Colonic mucosa (tissue), 4 donors: ENCODE data around the gene KIAA0825. TPM values are rescaled to one million over a fixed set of nuclear protein-coding genes. Genes with fewer than 3 reads are reported as not detected.

Source experiments
- DNase-seq: peaks from one replicate; pipeline ENCODE4 v3.0.0-alpha.2; 2020
- H3K27ac ChIP-seq: fragments of 200-600 bp; one replicate; pipeline ENCODE4 v1.8.0; 2021
- H3K27me3 ChIP-seq: fragments of 200-600 bp; one replicate; pipeline ENCODE4 v1.8.0; 2021
- H3K36me3 ChIP-seq: fragments of 200-600 bp; one replicate; pipeline ENCODE4 v1.8.0; 2021
- H3K4me1 ChIP-seq: fragments of 200-600 bp; one replicate; pipeline ENCODE4 v1.8.0; 2021; ENCODE audit warnings: mild to moderate bottlenecking
- H3K4me3 ChIP-seq: fragments of 200-600 bp; one replicate; pipeline ENCODE4 v1.8.0; 2021
- H3K9ac ChIP-seq, 2 donors: one replicate each; pipeline ENCODE4 v1.7.0; 2013; ENCODE audit warnings: control low read depth in 2 of 2, low read depth in 2 of 2, low read length in 2 of 2
- H3K9me3 ChIP-seq: fragments of 200-600 bp; one replicate; pipeline ENCODE4 v1.8.0; 2021
- CTCF ChIP-seq: fragments of 200-600 bp; IDR thresholded peaks from one replicate; pipeline ENCODE4 v1.8.0; 2022; ENCODE audit warnings: antibody characterized with exemption, mild to moderate bottlenecking
- intact Hi-C: fragments of 100-400 bp; cut with DNase I; formaldehyde crosslinking; loops from one replicate; pipeline ENCODE4 v1.14.1; 2022
- total RNA-seq, 2 donors: library from RNA; stranded (reverse); fragmentation: NEBNext Ultra II Directional in 1 of 2; extraction: Animal tissue kit (Norgen Biotek cat#: 25700) in 1 of 2; gene quantifications; one replicate each; pipeline ENCODE4 v1.2.1, GENCODE V29; 2021
- donor health status: healthy.
- donor health status: DM: no; HTN: no; CAD: no.
- donor health status: DM: no; HTN: no; CAD: no.

The KIAA0825 gene
- total RNA-seq, 2 donors from 2014 or later, result 1.1 to 1.5 TPM

DNA sequence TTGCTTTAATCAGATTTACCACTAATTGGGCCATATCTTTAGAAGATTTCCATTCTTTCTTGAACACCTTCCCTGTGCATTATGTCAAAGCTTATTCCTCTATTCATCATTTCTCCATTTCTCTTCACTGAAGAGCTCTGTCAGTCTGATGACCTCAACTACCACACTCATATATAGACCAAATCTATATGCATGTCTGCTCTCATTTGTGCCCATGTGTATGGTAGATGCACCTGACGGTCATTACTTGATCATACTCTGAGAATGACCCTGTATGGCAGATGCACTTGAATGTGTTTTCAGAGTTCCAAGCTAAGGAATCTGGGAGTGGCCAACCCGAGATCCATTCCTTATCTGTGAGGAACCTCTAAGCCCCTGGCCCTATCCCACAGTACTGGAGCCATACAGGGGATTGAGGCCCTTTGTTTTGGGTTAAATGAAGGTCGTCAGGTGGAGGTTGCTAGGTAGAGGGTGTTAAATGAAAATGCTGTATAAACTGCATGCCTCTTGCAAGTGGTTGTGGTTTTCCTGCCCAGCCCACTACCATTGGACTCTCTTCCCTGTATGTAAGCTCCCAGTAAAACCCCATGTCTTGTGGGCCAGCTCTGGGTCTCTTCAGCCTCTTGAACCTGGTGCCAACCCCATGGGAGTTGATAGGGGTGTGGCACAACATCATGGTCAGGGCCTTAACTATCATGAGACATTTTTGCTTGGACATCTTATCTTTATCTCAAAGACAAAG is 229.5 kb downstream of the KIAA0825 start:
- Histone ChIP-seq H3K9me3 (no peaks in the 10 kb centered on the region), H3K9ac (no peak overlapping the region), H3K27me3 (no peaks in the 10 kb centered on the region), H3K27ac (no peak overlapping the region), H3K4me3 (no peak overlapping the region), H3K36me3 (no peaks in the 10 kb centered on the region), H3K4me1 (no peaks in the 10 kb centered on the region)
- no peak for TF ChIP-seq CTCF
- DNase-seq, result no peak
- intact Hi-C loops, result no loop called here

- H3K4me3 ChIP-seq, result no peak overlapping the region
- no peak for DNase-seq
- no peaks in the 10 kb centered on the region for H3K27me3 ChIP-seq
- no peaks in the 10 kb centered on the region for H3K4me1 ChIP-seq
- H3K9me3 ChIP-seq, result no peaks in the 10 kb centered on the region
- intact Hi-C loops, result no loop called here
- TF ChIP-seq CTCF, result no peak
- H3K27ac ChIP-seq, result no peak overlapping the region
- no peaks in the 10 kb centered on the region for H3K36me3 ChIP-seq
- no peak overlapping the region for H3K9ac ChIP-seq
These were observed 232.6 kb downstream of the KIAA0825 start for GRCh38 chr5:94385767-94386166.

- Histone ChIP-seq H3K9me3 (no peaks in the 10 kb centered on the region), H3K9ac (no peak overlapping the region), H3K4me3 (no peak overlapping the region), H3K36me3 (no peaks in the 10 kb centered on the region), H3K27ac (no peak overlapping the region), H3K4me1 (no peaks in the 10 kb centered on the region), H3K27me3 (no peaks in the 10 kb centered on the region)
- DNase-seq, result no peak
- intact Hi-C loops, result no loop called here
- no peak for TF ChIP-seq CTCF
These were observed 240.3 kb downstream of the KIAA0825 start for GRCh38 chr5:94378062-94378461.

- DNase-seq, result no peak
These were observed 241.6 kb downstream of the KIAA0825 start for GRCh38 chr5:94376672-94377345.

DNA sequence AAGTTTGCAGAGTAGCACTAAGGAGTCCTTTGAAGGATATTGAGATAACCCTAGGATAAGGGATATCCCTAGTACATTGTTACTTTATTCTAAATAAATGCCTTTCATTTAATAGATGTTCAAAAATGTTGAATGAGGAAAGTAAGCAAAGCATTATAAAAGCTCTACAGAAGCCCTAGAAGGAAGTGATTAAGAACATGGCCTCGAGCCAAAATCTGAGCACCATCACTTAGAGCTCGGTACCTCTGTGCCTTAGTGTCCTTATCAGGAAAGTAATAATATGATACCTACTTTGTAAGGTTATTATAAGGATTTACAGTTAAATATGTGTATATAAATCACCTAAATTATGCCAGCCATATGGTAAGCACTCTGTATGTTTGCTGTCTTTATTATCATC is 242.6 kb downstream of the KIAA0825 start:
- no peak for DNase-seq
- Histone ChIP-seq H3K27ac (no peak overlapping the region), H3K9ac (no peak overlapping the region), H3K9me3 (no peaks in the 10 kb centered on the region), H3K36me3 (no peaks in the 10 kb centered on the region), H3K27me3 (no peaks in the 10 kb centered on the region), H3K4me3 (no peak overlapping the region), H3K4me1 (no peaks in the 10 kb centered on the region)
- intact Hi-C loops, result no loop called here
- no peak for TF ChIP-seq CTCF

More at GRCh38 chr5:94376672-94377345, 241.6 kb downstream of the KIAA0825 start:
- Histone ChIP-seq H3K9me3 (no peaks in the 10 kb centered on the region), H3K36me3 (no peaks in the 10 kb centered on the region), H3K27me3 (no peaks in the 10 kb centered on the region), H3K9ac (no peak overlapping the region), H3K4me3 (no peak overlapping the region), H3K27ac (no peak overlapping the region), H3K4me1 (no peaks in the 10 kb centered on the region)
- no peak for TF ChIP-seq CTCF
- intact Hi-C loops, result no loop called here
